HG03025 (cell line): Measurements from ENCODE around the gene MMP24.

Experiments
- ATAC-seq: cut with Tn5 transposase; IDR thresholded peaks from one replicate; pipeline ENCODE4 v1.9.1; 2021; ENCODE audit warnings: mild to moderate bottlenecking, moderate library complexity; ENCODE audit not compliant: unreplicated experiment, low FRiP score

Gene MMP24

DNA sequence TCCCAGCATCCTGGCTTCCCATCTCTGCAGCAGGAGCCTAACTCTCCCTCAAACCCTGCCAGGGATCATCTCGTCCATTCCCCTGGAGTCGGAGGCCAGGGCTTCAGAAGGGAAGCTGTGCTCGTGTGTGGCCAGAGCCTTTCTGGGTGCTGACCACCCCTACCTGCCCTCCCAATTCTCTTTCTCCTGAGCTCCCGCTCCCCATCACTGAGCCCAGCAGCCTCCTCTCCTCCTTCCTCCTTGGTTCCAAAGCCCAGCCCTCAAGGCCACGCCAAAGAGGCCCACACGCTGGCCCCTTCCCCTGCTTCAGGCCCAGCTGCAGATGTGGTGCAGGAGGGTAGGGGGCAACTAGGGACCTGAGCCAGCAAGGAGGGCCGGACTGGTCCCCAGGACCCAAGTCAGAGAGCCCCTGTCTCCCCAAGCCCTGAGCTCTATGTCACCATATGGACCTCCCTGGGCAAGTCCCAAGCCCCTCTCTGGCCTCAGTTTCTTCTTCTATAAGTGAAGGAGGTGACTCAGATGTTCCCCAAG, 64.5 kb downstream of the MMP24 start:
- no peak for ATAC-seq

- no peak for ATAC-seq
Observed at GRCh38 chr20:35291654-35292503, 65.4 kb downstream of the MMP24 start, which contains the start of gene FAM83C. TSS of gene FAM83C (minus strand) at chr20:35292425. CDS start at chr20:35292304, 121 bp downstream.

DNA sequence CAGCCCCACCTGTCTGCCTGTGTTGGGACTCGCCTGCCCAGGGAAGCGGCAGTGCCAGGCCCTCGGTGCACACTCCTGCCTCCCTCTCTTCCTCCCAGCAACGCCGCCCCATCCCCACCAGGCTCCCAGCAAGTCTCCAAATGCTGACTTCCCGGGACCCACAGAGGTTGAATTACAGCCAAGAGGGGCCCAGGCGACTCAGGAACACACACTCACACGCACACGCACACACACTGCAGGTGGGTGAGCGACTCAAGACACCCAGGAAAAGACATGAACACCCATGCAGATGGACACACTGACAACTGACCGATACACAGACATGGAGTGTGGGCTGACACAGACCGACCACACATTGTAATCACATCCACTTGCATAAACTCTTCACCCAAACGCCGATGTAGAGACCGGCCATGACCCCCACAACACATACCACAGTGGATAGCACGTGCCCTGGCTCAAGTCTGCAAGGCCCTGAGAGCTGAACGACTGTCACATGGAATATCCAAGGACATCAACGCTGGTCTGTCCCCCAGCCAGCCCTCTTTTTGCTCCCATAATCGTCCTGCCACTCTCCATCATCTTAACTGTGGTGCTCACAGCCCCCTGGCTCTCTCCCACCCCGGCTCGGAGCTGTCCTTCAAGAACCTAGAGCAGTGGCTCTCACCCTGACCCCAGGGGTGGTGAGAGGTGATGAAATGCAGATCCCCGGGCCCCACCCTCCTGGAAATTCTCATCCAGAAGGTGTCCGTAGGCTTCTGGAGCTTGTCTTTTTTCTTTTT, 66.2 kb downstream of the MMP24 start:
- ATAC-seq: no peak

- ATAC-seq: no peak
Observed at GRCh38 chr20:35293303-35294292, 67.1 kb downstream of the MMP24 start.

GRCh38 chr20:35294293-35294685, 67.8 kb downstream of the MMP24 start:
- no peak for ATAC-seq

GRCh38 chr20:35295058-35295457, 68.6 kb downstream of the MMP24 start:
- no peak for ATAC-seq

DNA sequence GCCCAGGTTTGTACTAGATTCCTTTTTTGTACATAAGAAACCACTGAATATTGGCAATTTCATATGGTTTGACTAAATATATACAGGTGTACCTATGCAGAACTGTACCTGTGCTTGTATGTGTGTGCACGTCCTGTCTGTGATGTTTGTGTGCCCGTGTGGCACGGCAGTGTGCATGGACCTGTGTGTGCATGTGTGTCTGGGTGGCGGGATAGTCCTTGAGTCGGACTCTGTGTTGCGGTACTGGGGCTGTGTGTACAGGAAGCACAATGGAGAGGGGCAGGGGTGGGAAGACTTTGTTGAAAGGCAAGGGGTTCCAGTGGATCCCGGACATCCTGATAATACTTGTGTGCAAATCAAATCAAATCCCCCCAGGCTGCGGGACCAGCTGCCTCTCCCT, 69.2 kb downstream of the MMP24 start:
- no peak for ATAC-seq

DNA sequence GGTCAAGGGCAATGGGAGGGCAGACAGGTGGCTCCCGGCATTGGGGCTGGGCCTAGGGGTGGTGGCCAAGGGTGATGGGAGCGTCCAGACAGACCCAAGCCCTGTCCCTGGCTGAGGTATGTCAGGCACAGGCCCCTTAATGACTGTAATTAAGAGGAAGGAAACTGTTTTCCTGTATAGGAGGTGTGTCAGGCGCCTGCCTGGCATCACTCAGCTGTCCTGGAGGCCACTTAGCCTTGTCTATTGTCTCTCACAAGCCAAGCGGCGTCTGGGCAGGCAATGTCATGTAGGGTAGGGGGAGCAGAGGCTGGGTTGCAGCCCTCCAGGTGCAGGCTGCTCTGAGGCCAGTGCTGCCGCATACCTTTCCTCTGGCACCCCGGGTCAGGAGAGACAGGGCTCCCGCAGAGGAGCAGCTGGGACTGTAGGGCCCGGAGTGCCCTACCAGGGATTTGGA, 69.6 kb downstream of the MMP24 start:
- ATAC-seq: no peak

GRCh38 chr20:35297155-35297554, 70.7 kb downstream of the MMP24 start:
- no peak for ATAC-seq

DNA sequence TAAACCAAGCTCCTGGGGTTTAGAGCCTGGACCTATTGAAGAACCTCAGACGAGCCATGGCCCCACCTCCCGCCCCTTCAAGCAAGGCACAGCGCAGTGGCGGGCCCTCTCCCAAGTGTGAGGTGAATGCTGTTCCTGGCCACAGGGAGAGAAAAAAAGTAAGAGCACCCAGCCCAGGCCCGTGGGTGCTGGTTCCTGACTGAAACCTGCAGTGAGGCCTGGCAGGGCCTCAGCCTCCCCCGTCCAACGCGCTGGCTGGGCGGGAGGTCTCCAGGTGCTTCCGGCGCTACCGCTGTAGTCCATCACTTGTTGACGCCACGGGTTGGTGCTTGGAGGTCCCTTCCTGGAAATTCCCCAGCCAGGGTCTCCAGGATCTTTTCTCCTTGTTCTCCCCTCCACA, 71.2 kb downstream of the MMP24 start:
- no peak for ATAC-seq

GRCh38 chr20:35298264-35298663, 71.8 kb downstream of the MMP24 start:
- no peak for ATAC-seq

DNA sequence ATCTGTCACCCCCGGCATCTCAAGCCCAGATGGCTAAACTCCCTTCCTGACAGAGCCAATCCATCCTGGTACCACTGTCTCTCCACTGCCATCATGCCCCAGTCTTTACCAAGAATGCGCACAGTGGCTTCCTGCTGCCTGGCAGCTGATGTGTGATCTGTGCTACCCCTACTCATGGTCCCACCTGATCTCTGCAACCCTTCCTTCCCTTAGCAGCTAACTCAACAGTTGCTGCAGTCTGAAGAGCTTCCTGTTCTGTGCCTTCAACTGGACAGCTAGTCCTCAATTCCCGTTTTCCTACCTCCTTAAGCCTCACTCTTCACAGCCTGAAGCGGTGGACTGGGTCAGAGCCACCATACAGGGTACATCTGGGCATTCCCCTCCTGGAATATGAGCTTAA, 73.3 kb downstream of the MMP24 start:
- ATAC-seq: no peak

DNA sequence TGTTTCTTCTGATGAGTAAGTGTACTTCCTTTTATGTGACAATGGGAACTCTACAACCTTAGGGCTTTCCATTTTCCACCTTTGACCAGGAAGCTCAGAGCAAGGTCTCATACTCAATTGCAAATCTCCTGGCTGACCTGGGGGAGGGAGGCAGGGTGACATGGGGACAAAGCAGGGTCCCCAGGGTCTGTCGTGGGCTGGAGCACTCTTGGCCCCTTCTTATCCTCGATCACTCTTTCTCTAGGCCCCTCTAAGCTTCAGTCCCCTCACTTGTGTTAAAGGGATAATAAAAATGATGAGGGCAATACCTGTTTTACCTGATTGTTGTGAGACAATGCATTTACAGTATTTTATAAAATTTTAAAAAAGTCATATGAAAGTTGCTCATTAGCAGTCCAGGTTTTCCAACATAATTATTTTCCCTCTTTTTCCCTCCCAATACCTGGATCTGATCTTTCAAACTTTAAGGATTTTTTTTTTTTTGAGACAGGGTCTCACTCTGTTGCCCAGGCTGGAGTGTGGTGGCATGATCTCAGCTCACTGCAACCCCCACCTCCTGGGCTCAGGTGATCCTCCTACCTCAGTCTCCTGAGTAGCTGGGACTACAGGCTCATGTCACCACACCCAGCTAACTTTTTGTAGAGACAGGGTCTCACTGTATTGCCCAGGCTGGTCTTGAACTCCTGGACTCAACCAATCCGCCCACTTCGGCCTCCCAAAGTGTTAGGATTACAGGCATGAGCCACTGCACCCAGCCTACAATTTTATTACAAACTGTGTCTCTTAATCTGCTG, 74.2 kb downstream of the MMP24 start:
- ATAC-seq: no peak

GRCh38 chr20:35301426-35301825, 74.9 kb downstream of the MMP24 start:
- no peak for ATAC-seq

GRCh38 chr20:35302421-35303335, 76.2 kb downstream of the MMP24 start:
- no peak for ATAC-seq

GRCh38 chr20:35303382-35303734, 76.9 kb downstream of the MMP24 start:
- ATAC-seq: no peak

- no peak for ATAC-seq
Observed at GRCh38 chr20:35303735-35304491, 77.4 kb downstream of the MMP24 start.

GRCh38 chr20:35304956-35305355, 78.5 kb downstream of the MMP24 start:
- no peak for ATAC-seq
